Measurements from ENCODE around the gene AK4.
"Not testable (repeated sequence)": the region's sequence is repeated elsewhere in the genome, so short reads cannot be mapped to it uniquely, and the experiment has no call there.

AK4 gene

GRCh38 chr1:65210325-65210724 lies 62.3 kb downstream of the AK4 start:
- DNase-seq (ENCODE audit: low read depth in 1 of 2, low spot score in 1 of 2) = no peak

- no peak for DNase-seq (ENCODE audit: low read depth in 1 of 2, low spot score in 1 of 2)
These were observed 63.3 kb downstream of the AK4 start for GRCh38 chr1:65211331-65211730.

GRCh38 chr1:65213271-65214023 lies 65.4 kb downstream of the AK4 start:
- DNase-seq (ENCODE audit: low read depth in 1 of 2, low spot score in 1 of 2) = no peak

- no peak for DNase-seq (ENCODE audit: low read depth in 1 of 2, low spot score in 1 of 2)
These were observed 66.5 kb downstream of the AK4 start for GRCh38 chr1:65214340-65215027.

GRCh38 chr1:65216989-65217388 lies 69.0 kb downstream of the AK4 start:
- DNase-seq (ENCODE audit: low read depth in 1 of 2, low spot score in 1 of 2) = no peak

- no peak for DNase-seq (ENCODE audit: low read depth in 1 of 2, low spot score in 1 of 2)
These were observed 73.8 kb downstream of the AK4 start for GRCh38 chr1:65221638-65222339.

- DNase-seq (ENCODE audit: low read depth in 1 of 2, low spot score in 1 of 2) = no peak
These were observed 74.4 kb downstream of the AK4 start for GRCh38 chr1:65222340-65222940.

GRCh38 chr1:65224681-65225091 lies 76.7 kb downstream of the AK4 start:
- DNase-seq (ENCODE audit: low read depth in 1 of 2, low spot score in 1 of 2) = no peak

- no peak for DNase-seq (ENCODE audit: low read depth in 1 of 2, low spot score in 1 of 2)
These were observed 77.2 kb downstream of the AK4 start for GRCh38 chr1:65225179-65225578.

GRCh38 chr1:65229201-65229600 lies 81.2 kb downstream of the AK4 start:
- DNase-seq (ENCODE audit: low read depth in 1 of 2, low spot score in 1 of 2) = no peak

GRCh38 chr1:65229754-65230339 lies 81.8 kb downstream of the AK4 start:
- no peak for DNase-seq (ENCODE audit: low read depth in 1 of 2, low spot score in 1 of 2)

GRCh38 chr1:65230731-65231481 lies 82.9 kb downstream of the AK4 start:
- DNase-seq (ENCODE audit: low read depth in 1 of 2, low spot score in 1 of 2) = no peak

- no peak for DNase-seq (ENCODE audit: low read depth in 1 of 2, low spot score in 1 of 2)
These were observed 83.8 kb downstream of the AK4 start for GRCh38 chr1:65231718-65232330.

- DNase-seq (ENCODE audit: low read depth in 1 of 2, low spot score in 1 of 2) = no peak
These were observed 84.5 kb downstream of the AK4 start for GRCh38 chr1:65232461-65232990.

GRCh38 chr1:65233782-65234181 lies 85.8 kb downstream of the AK4 start:
- no peak for DNase-seq (ENCODE audit: low read depth in 1 of 2, low spot score in 1 of 2)

- DNase-seq (ENCODE audit: low read depth in 1 of 2, low spot score in 1 of 2) = no peak
These were observed 88.1 kb downstream of the AK4 start for GRCh38 chr1:65235867-65236805.

- not testable (repeated sequence) for DNase-seq (ENCODE audit: low read depth in 1 of 2, low spot score in 1 of 2)
These were observed 89.1 kb downstream of the AK4 start for GRCh38 chr1:65237088-65237487.

GRCh38 chr1:65237503-65237902 lies 89.5 kb downstream of the AK4 start:
- DNase-seq (ENCODE audit: low read depth in 1 of 2, low spot score in 1 of 2) = no peak

- DNase-seq (ENCODE audit: low read depth in 1 of 2, low spot score in 1 of 2) = no peak
These were observed 90.0 kb downstream of the AK4 start for GRCh38 chr1:65238010-65238409.
